Progenitor cell of endocrine pancreas (in vitro differentiated cells): Measurements from ENCODE around the gene CDH13. TPM values are rescaled to one million over a fixed set of nuclear protein-coding genes. Genes with fewer than 3 reads are reported as not detected.

Source experiments
- DNase-seq: peaks from one replicate; pipeline ENCODE4 v3.0.0; 2021; ENCODE audit warnings: low spot score; ENCODE audit not compliant: unreplicated experiment
- H3K27ac Mint-ChIP-seq: 2 replicates; pipeline ENCODE4 v1.8.0; 2021; ENCODE audit warnings: mild to moderate bottlenecking, moderate library complexity, mixed read lengths
- H3K27me3 Mint-ChIP-seq: 2 replicates; pipeline ENCODE4 v1.8.0; 2021; ENCODE audit warnings: mixed read lengths
- H3K36me3 Mint-ChIP-seq: 2 replicates; pipeline ENCODE4 v1.8.0; 2022; ENCODE audit warnings: mixed read lengths; ENCODE audit not compliant: insufficient read depth
- H3K4me1 Mint-ChIP-seq: 2 replicates; pipeline ENCODE4 v1.8.0; 2021; ENCODE audit warnings: low read depth, mixed read lengths
- H3K4me3 Mint-ChIP-seq: 2 replicates; pipeline ENCODE4 v1.8.0; 2021; ENCODE audit warnings: low read depth, mild to moderate bottlenecking, moderate library complexity, mixed read lengths
- H3K9me3 Mint-ChIP-seq: 2 replicates; pipeline ENCODE4 v1.8.0; 2021; ENCODE audit warnings: low read depth, mixed read lengths
- total RNA-seq: library from RNA; stranded (reverse); gene quantifications from 2 replicates; pipeline ENCODE4 v1.2.1, GENCODE V29; 2021
- TF ChIP-seq, protein P1 (sequence below): fragments of 200-600 bp; sonication (generic); IDR thresholded peaks from one replicate; pipeline ENCODE4 v1.5.0; 2021; ENCODE audit warnings: antibody characterized with exemption, mild to moderate bottlenecking; ENCODE audit not compliant: unreplicated experiment

CDH13 gene
- total RNA-seq, 1 donor from 2014 or later, result 0.38 TPM

DNA sequence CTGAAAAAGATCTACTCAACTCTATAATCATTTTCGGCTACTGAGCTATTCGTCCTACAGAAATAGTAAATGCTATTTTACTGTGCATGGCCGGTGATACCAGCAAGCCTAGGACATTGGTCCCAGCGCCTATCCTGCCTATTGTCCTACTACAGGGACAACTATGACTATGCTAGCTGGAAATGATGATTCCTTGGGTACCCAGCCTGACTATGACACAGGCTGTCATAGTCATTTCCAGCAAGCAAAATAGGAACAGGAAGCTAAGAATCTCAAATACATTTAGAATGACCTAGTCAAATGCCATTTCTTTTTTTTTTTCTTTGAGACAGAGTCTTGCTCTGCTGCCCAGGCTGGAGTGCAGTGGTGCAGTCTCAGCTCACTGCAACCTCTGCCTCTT lies 1147.3 kb downstream of the CDH13 start:
- Mint-ChIP-seq H3K9me3 (no peaks in the 10 kb centered on the region), H3K4me3 (no peak overlapping the region), H3K27ac (no peak overlapping the region), H3K4me1 (no peaks in the 10 kb centered on the region), H3K36me3 (no peaks in the 10 kb centered on the region), H3K27me3 (peaks cover 4% of the 10 kb centered on the region)
- TF ChIP-seq, protein P1, sequence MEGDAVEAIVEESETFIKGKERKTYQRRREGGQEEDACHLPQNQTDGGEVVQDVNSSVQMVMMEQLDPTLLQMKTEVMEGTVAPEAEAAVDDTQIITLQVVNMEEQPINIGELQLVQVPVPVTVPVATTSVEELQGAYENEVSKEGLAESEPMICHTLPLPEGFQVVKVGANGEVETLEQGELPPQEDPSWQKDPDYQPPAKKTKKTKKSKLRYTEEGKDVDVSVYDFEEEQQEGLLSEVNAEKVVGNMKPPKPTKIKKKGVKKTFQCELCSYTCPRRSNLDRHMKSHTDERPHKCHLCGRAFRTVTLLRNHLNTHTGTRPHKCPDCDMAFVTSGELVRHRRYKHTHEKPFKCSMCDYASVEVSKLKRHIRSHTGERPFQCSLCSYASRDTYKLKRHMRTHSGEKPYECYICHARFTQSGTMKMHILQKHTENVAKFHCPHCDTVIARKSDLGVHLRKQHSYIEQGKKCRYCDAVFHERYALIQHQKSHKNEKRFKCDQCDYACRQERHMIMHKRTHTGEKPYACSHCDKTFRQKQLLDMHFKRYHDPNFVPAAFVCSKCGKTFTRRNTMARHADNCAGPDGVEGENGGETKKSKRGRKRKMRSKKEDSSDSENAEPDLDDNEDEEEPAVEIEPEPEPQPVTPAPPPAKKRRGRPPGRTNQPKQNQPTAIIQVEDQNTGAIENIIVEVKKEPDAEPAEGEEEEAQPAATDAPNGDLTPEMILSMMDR, result no peak
- no peak for DNase-seq

- no peak overlapping the region for H3K4me3 Mint-ChIP-seq
- TF ChIP-seq, protein P1, result no peak
- no peaks in the 10 kb centered on the region for H3K36me3 Mint-ChIP-seq
- no peak overlapping the region for H3K27ac Mint-ChIP-seq
- H3K9me3 Mint-ChIP-seq, result no peaks in the 10 kb centered on the region
- H3K27me3 Mint-ChIP-seq, result peaks cover 7% of the 10 kb centered on the region
- no peaks in the 10 kb centered on the region for H3K4me1 Mint-ChIP-seq
- no peak for DNase-seq
These were observed 1150.2 kb downstream of the CDH13 start for GRCh38 chr16:83776944-83777343.

- Mint-ChIP-seq H3K27me3 (peaks cover 7% of the 10 kb centered on the region), H3K9me3 (no peaks in the 10 kb centered on the region), H3K4me3 (no peak overlapping the region), H3K36me3 (no peaks in the 10 kb centered on the region), H3K27ac (no peak overlapping the region), H3K4me1 (no peaks in the 10 kb centered on the region)
- DNase-seq, result no peak
- TF ChIP-seq, protein P1, result no peak
These were observed 1153.1 kb downstream of the CDH13 start for GRCh38 chr16:83779886-83780285.

GRCh38 chr16:83785455-83785854 lies 1158.7 kb downstream of the CDH13 start:
- H3K4me3 Mint-ChIP-seq, result no peak overlapping the region
- no peaks in the 10 kb centered on the region for H3K36me3 Mint-ChIP-seq
- no peaks in the 10 kb centered on the region for H3K9me3 Mint-ChIP-seq
- no peaks in the 10 kb centered on the region for H3K4me1 Mint-ChIP-seq
- TF ChIP-seq, protein P1, result no peak
- peaks cover 7% of the 10 kb centered on the region for H3K27me3 Mint-ChIP-seq
- DNase-seq, result no peak
- H3K27ac Mint-ChIP-seq, result no peak overlapping the region

- DNase-seq, result no peak
- peaks cover 4% of the 10 kb centered on the region for H3K27me3 Mint-ChIP-seq
- no peaks in the 10 kb centered on the region for H3K9me3 Mint-ChIP-seq
- H3K4me1 Mint-ChIP-seq, result no peaks in the 10 kb centered on the region
- TF ChIP-seq, protein P1, result no peak
- no peaks in the 10 kb centered on the region for H3K36me3 Mint-ChIP-seq
- H3K4me3 Mint-ChIP-seq, result no peak overlapping the region
- H3K27ac Mint-ChIP-seq, result no peak overlapping the region
These were observed 1163.1 kb downstream of the CDH13 start for GRCh38 chr16:83789642-83790401.
